ENCODE data around the gene C5AR1. TPM values are rescaled to one million over a fixed set of nuclear protein-coding genes. Genes with fewer than 3 reads are reported as not detected.

The C5AR1 gene
- total RNA-seq, 1 experiment from 2014 or later = 8.5 TPM

DNA sequence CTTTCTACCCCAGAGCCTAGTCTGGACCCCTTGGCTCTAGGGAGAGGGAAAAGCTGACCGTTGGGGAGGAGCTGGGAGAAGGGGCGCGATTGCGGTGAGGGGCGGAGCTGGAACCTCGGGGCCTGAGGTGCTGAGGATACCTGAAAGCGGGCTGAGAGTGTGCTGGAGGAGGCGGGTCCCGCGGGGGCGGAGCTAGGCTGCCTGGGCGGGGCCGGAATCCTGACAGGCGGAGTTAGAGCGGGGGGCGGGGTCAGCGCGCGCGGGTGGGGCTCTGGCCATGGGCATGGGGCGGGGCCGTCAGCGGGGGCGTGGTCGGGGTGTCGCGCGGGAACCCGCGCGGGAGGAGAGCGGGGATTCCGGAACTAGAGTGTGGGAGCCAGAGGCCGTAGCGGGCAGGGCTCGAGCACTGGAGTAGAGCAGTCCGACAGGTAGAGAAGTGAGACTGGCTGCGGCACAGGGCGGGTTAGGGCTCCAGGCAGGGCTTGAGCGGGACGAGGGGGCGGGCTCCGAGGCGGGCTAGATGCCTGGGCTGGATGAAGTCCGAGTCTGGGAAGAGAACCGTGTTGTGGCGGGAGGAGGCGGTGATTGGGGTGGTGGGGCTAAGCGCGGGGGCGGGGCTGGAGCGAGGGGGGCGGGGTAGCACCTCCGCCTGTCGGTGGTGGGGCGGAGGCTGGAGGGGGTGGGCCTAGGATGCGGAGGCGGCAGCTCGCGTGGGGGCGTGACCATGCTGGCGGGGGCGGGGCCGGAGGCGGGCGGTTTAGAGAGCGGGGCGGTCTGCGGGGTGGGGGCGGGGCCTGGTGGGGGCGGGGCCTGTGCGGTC lies 35.4 kb upstream of the C5AR1 start, which contains the start of gene INAFM1:
Gene INAFM1 (plus strand): TSS at position 815 of the 820 bp plus-strand sequence. CDS start 35 bp downstream, outside the sequence.
- Histone ChIP-seq H3K36me3 (ENCODE audit: low read depth) (no peaks in the 10 kb centered on the region), H2AFZ (peak within 1 kb of the TSS; percentile 87), H3F3A (ENCODE audit: insufficient read depth, low read depth) (peaks cover 41% of the 10 kb centered on the region), H3K9me2 (ENCODE audit: insufficient read depth) (no peaks in the 10 kb centered on the region), H3K27me3 (ENCODE audit: insufficient read depth, low read depth) (no peaks in the 10 kb centered on the region), H3K27ac (peak within 1 kb of the TSS; percentile 96), H3K9me3 (ENCODE audit: insufficient read depth, low read depth) (no peaks in the 10 kb centered on the region), H3K4me2 (peak within 1 kb of the TSS; percentile 96), H4K20me1 (ENCODE audit: insufficient read depth) (no peaks in the 10 kb centered on the region), H3K79me2 (ENCODE audit: low read depth) (no peaks in the 10 kb centered on the region), H3K4me1 (replicated peaks; ENCODE audit: insufficient read depth) (peaks cover 14% of the 10 kb centered on the region), H3K4me3 (peak within 1 kb of the TSS; percentile 91)
- POLR2A ChIA-PET (ENCODE audit: unreplicated experiment) = interaction anchor here (0.5 to 1.8 kb wide), 21 partner anchors 12 to 1898 kb away, joined by 3 to 33 read pairs (median 8); partner anchors contain the start of genes CCDC9 and ZC3H4
- CTCF ChIA-PET = interaction anchor here (0.6 to 1.1 kb wide), 6 partner anchors 17 to 239 kb away, joined by 4 to 7 read pairs (median 5); partner anchors contain the start of genes CCDC9 and DHX34
- intact Hi-C loops (cut with micrococcal nuclease; ENCODE audit: unreplicated experiment) = loop anchor here (1.0 to 10.0 kb wide), 2 partner anchors 17 to 331 kb away; partner anchors contain the start of gene BICRA
- no peak for TF ChIP-seq EZH2 (IDR thresholded peaks at IDR 0.05; ENCODE audit: low read depth)
- TF ChIP-seq, protein P1, sequence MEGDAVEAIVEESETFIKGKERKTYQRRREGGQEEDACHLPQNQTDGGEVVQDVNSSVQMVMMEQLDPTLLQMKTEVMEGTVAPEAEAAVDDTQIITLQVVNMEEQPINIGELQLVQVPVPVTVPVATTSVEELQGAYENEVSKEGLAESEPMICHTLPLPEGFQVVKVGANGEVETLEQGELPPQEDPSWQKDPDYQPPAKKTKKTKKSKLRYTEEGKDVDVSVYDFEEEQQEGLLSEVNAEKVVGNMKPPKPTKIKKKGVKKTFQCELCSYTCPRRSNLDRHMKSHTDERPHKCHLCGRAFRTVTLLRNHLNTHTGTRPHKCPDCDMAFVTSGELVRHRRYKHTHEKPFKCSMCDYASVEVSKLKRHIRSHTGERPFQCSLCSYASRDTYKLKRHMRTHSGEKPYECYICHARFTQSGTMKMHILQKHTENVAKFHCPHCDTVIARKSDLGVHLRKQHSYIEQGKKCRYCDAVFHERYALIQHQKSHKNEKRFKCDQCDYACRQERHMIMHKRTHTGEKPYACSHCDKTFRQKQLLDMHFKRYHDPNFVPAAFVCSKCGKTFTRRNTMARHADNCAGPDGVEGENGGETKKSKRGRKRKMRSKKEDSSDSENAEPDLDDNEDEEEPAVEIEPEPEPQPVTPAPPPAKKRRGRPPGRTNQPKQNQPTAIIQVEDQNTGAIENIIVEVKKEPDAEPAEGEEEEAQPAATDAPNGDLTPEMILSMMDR (conservative IDR thresholded peaks at IDR 0.05) = no peak
- BruUV-seq (replicated peaks) = no TSS peak
- peak; percentile 86 to 99 for DNase-seq

DNA sequence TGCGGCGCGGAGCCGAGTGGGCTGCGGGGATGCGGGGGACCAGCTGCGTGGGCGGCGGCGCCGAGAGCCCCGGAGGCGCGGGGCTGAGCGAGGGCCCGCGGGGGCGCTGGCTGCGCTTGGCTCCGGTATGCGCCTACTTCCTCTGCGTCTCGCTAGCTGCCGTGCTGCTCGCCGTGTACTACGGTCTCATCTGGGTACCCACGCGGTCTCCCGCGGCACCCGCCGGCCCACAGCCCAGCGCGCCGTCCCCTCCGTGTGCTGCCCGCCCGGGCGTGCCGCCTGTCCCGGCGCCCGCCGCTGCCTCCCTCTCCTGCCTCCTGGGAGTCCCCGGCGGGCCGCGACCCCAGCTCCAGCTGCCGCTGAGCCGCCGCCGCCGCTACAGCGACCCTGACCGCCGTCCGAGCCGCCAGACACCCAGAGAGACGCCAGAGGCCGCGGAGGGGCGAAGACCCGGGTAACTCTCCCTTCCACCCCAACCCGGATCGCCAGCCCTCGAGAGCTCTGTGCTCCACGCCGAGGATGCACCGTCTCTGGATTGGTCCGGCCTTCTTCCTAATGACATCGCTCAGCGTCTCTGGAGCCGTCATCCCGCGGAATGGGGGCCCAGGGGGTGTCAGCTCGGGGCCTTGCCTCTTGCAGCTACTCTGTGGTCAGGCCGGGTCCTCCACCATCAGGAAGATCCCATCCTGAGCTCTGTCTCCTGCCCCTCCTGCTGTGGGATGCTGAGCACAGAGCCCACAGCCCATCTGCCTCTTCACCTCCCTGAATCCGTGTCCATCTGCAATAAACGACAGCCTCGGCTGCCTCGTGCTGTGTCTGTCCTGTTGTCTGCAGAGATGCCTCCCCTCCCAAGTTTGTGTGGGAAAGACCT lies 34.5 kb upstream of the C5AR1 start:
- TF ChIP-seq, protein P1 (conservative IDR thresholded peaks at IDR 0.05) = no peak
- TF ChIP-seq EZH2 (IDR thresholded peaks at IDR 0.05; ENCODE audit: low read depth) = no peak

More for the DNA sequence above, 34.5 kb upstream of the C5AR1 start:
- ChIA-PET CTCF (interaction anchor here (0.7 to 1.2 kb wide), 3 partner anchors 10 to 119 kb away, joined by 3 to 4 read pairs (median 3); no protein-coding TSS in a partner anchor), POLR2A (ENCODE audit: unreplicated experiment) (interaction anchor here (0.6 to 1.8 kb wide), 7 partner anchors 13 to 929 kb away, joined by 4 to 33 read pairs (median 19); partner anchors contain the start of gene CCDC9)
- H3K27me3 ChIP-seq (ENCODE audit: insufficient read depth, low read depth) = no peaks in the 10 kb centered on the region
- no peak for DNase-seq
- H3F3A ChIP-seq (ENCODE audit: insufficient read depth, low read depth) = peaks cover 49% of the 10 kb centered on the region
- peak overlapping the region; percentile 51; the same call in 1 of the 2 replicates for H3K4me3 ChIP-seq
- H4K20me1 ChIP-seq (ENCODE audit: insufficient read depth) = no peaks in the 10 kb centered on the region
- no peaks in the 10 kb centered on the region for H3K36me3 ChIP-seq (ENCODE audit: low read depth)
- intact Hi-C loops (cut with micrococcal nuclease; ENCODE audit: unreplicated experiment) = loop anchor here (1.0 to 10.0 kb wide), 2 partner anchors 18 to 330 kb away; partner anchors contain the start of gene BICRA
- no peak overlapping the region for H3K27ac ChIP-seq
- peak overlapping the region; percentile 70 for H3K4me2 ChIP-seq
- no peaks in the 10 kb centered on the region for H3K9me3 ChIP-seq (ENCODE audit: insufficient read depth, low read depth)
- H3K4me1 ChIP-seq (replicated peaks; ENCODE audit: insufficient read depth) = peaks cover 22% of the 10 kb centered on the region
- no peaks in the 10 kb centered on the region for H3K79me2 ChIP-seq (ENCODE audit: low read depth)
- BruUV-seq (replicated peaks) = TSS peak; percentile 16
- H2AFZ ChIP-seq = no peak overlapping the region
- no peaks in the 10 kb centered on the region for H3K9me2 ChIP-seq (ENCODE audit: insufficient read depth)

All from PC-9 (cell line).